ENCODE measurements around the gene ASXL3. TPM values are rescaled to one million over a fixed set of nuclear protein-coding genes. Genes with fewer than 3 reads are reported as not detected.

ASXL3 gene
- polyA plus RNA-seq, 1 donor from 2014 or later = 15.2 TPM

- peaks cover 6% of the 10 kb centered on the region for H3K36me3 ChIP-seq (ENCODE audit: insufficient read depth, low read length)
- H3K79me2 ChIP-seq (replicated peaks; ENCODE audit: insufficient read depth, low read length) = no peaks in the 10 kb centered on the region
- H3K4me2 ChIP-seq (ENCODE audit: low read length) = peak overlapping the region; percentile 23
- peak overlapping the region; percentile 24 for H3K4me3 ChIP-seq (ENCODE audit: low read length)
- H3K27me3 ChIP-seq (ENCODE audit: insufficient read depth, low read depth, low read length) = no peaks in the 10 kb centered on the region
- H3K9me3 ChIP-seq (ENCODE audit: low read length) = no peaks in the 10 kb centered on the region
- TF ChIP-seq POLR2AphosphoS5 (IDR thresholded peaks at IDR 0.05) (no peak), EZH2 (IDR thresholded peaks at IDR 0.05; ENCODE audit: borderline replicate concordance, insufficient read depth, low read length, poor library complexity, severe bottlenecking) (no peak), SMC3 (conservative IDR thresholded peaks at IDR 0.05; ENCODE audit: poor library complexity) (no peak), EP300 (conservative IDR thresholded peaks at IDR 0.05; ENCODE audit: poor library complexity, severe bottlenecking) (no peak), MXI1 (conservative IDR thresholded peaks at IDR 0.05; ENCODE audit: poor library complexity, severe bottlenecking) (no peak), REST (IDR thresholded peaks at IDR 0.05; ENCODE audit: borderline replicate concordance) (no peak), RAD21 (conservative IDR thresholded peaks at IDR 0.05) (no peak), TAF1 (IDR thresholded peaks at IDR 0.05; ENCODE audit: low read depth) (no peak), CTCF (IDR thresholded peaks at IDR 0.05; ENCODE audit: poor library complexity, severe bottlenecking) (no peak)
- no peak overlapping the region for H2AFZ ChIP-seq (ENCODE audit: low read depth, low read length)
- no peak overlapping the region for H3K9ac ChIP-seq (ENCODE audit: low read length)
- no peaks in the 10 kb centered on the region for H3K9me2 ChIP-seq (ENCODE audit: insufficient read depth, low read length)
- peak overlapping the region; percentile 60 for H3K27ac ChIP-seq (ENCODE audit: low read length)
- no peaks in the 10 kb centered on the region for H4K20me1 ChIP-seq (ENCODE audit: insufficient read depth)
- no peaks in the 10 kb centered on the region for H3F3A ChIP-seq (ENCODE audit: insufficient read depth, low read length, poor library complexity, severe bottlenecking)
Measured at GRCh38 chr18:33694593-33694992, 116.6 kb downstream of the ASXL3 start.

- no peaks in the 10 kb centered on the region for H3K27me3 ChIP-seq (ENCODE audit: insufficient read depth, low read depth, low read length)
- no peak overlapping the region for H3K9ac ChIP-seq (ENCODE audit: low read length)
- H3K4me3 ChIP-seq (ENCODE audit: low read length) = no peak overlapping the region
- no peak overlapping the region for H3K27ac ChIP-seq (ENCODE audit: low read length)
- no peaks in the 10 kb centered on the region for H3K36me3 ChIP-seq (ENCODE audit: insufficient read depth, low read length)
- no peaks in the 10 kb centered on the region for H3K79me2 ChIP-seq (replicated peaks; ENCODE audit: insufficient read depth, low read length)
- no peak overlapping the region for H2AFZ ChIP-seq (ENCODE audit: low read depth, low read length)
- no peak overlapping the region for H3K4me2 ChIP-seq (ENCODE audit: low read length)
- no peaks in the 10 kb centered on the region for H3K9me3 ChIP-seq (ENCODE audit: low read length)
- H3K9me2 ChIP-seq (ENCODE audit: insufficient read depth, low read length) = no peaks in the 10 kb centered on the region
- H3F3A ChIP-seq (ENCODE audit: insufficient read depth, low read length, poor library complexity, severe bottlenecking) = no peaks in the 10 kb centered on the region
- H4K20me1 ChIP-seq (ENCODE audit: insufficient read depth) = no peaks in the 10 kb centered on the region
- TF ChIP-seq EZH2 (IDR thresholded peaks at IDR 0.05; ENCODE audit: borderline replicate concordance, insufficient read depth, low read length, poor library complexity, severe bottlenecking) (no peak), TAF1 (IDR thresholded peaks at IDR 0.05; ENCODE audit: low read depth) (no peak), RAD21 (conservative IDR thresholded peaks at IDR 0.05) (no peak), CTCF (IDR thresholded peaks at IDR 0.05; ENCODE audit: poor library complexity, severe bottlenecking) (no peak), EP300 (conservative IDR thresholded peaks at IDR 0.05; ENCODE audit: poor library complexity, severe bottlenecking) (no peak), SMC3 (conservative IDR thresholded peaks at IDR 0.05; ENCODE audit: poor library complexity) (no peak), POLR2AphosphoS5 (IDR thresholded peaks at IDR 0.05) (no peak), REST (IDR thresholded peaks at IDR 0.05; ENCODE audit: borderline replicate concordance) (no peak), MXI1 (conservative IDR thresholded peaks at IDR 0.05; ENCODE audit: poor library complexity, severe bottlenecking) (no peak)
Measured at GRCh38 chr18:33696332-33697162, 118.5 kb downstream of the ASXL3 start.

Measured in neural cell (in vitro differentiated cells).